HK-2 (cell line): ENCODE measurements around the gene C1orf232.

Experiments used
- DNase-seq: peaks from one replicate; pipeline ENCODE4 v3.0.0-alpha.2; 2018; ENCODE audit not compliant: unreplicated experiment

Gene C1orf232

GRCh38 chr1:26156285-26157038 is 12.3 kb downstream of the C1orf232 start:
- DNase-seq, result no peak

- DNase-seq, result no peak
These were observed 13.1 kb downstream of the C1orf232 start for GRCh38 chr1:26155370-26156284.

GRCh38 chr1:26154750-26155149 is 14.0 kb downstream of the C1orf232 start:
- no peak for DNase-seq

- DNase-seq, result no peak
These were observed 14.7 kb downstream of the C1orf232 start for GRCh38 chr1:26153966-26154532.

GRCh38 chr1:26148887-26149286 is 19.9 kb downstream of the C1orf232 start:
- no peak for DNase-seq

- DNase-seq, result no peak
These were observed 22.8 kb downstream of the C1orf232 start for GRCh38 chr1:26145960-26146294.

- DNase-seq, result peak; percentile 64
These were observed 23.5 kb downstream of the C1orf232 start for GRCh38 chr1:26145041-26145959.

- no peak for DNase-seq
These were observed 26.6 kb downstream of the C1orf232 start for GRCh38 chr1:26142159-26142558.

- no peak for DNase-seq
These were observed 29.7 kb downstream of the C1orf232 start for GRCh38 chr1:26138974-26139558.

GRCh38 chr1:26134466-26134865 is 34.3 kb downstream of the C1orf232 start:
- no peak for DNase-seq

GRCh38 chr1:26132834-26133167 is 36.0 kb downstream of the C1orf232 start:
- DNase-seq, result no peak

- no peak for DNase-seq
These were observed 36.5 kb downstream of the C1orf232 start for GRCh38 chr1:26132128-26132833.

GRCh38 chr1:26130695-26131094 is 38.1 kb downstream of the C1orf232 start:
- DNase-seq, result no peak

GRCh38 chr1:26129778-26130177 is 39.0 kb downstream of the C1orf232 start:
- DNase-seq, result no peak

- no peak for DNase-seq
These were observed 41.3 kb downstream of the C1orf232 start for GRCh38 chr1:26127235-26128163.

- DNase-seq, result no peak
These were observed 42.3 kb downstream of the C1orf232 start for GRCh38 chr1:26126321-26127084.

- DNase-seq, result no peak
These were observed 42.8 kb downstream of the C1orf232 start for GRCh38 chr1:26125946-26126320.

- no peak for DNase-seq
These were observed 43.4 kb downstream of the C1orf232 start for GRCh38 chr1:26125382-26125781.
